ENCODE measurements around the gene SELENOM. TPM values are rescaled to one million over a fixed set of nuclear protein-coding genes. Genes with fewer than 3 reads are reported as not detected.

Gene SELENOM
- total and polyA plus RNA-seq, 2 donors (not counting 1 experiment from before 2014, with no cell fraction given): 130 to 132 TPM

- Histone ChIP-seq H3K9ac (ENCODE audit: insufficient read depth, low read length) (no peak overlapping the region), H3K27ac (ENCODE audit: insufficient read depth, low read length) (no peak overlapping the region), H3K4me2 (ENCODE audit: extremely low read depth, insufficient read depth, low read length) (no peak overlapping the region), H3K9me3 (ENCODE audit: control insufficient read depth, insufficient read depth, low read depth, low read length) (no peaks in the 10 kb centered on the region), H3K4me1 (ENCODE audit: control insufficient read depth, extremely low read depth, insufficient read depth, low read length) (no peaks in the 10 kb centered on the region), H2AFZ (ENCODE audit: low read length) (no peak overlapping the region), H4K20me1 (ENCODE audit: control insufficient read depth, extremely low read depth, insufficient read depth, low read length) (no peaks in the 10 kb centered on the region), H3K36me3 (ENCODE audit: control insufficient read depth, insufficient read depth, low read length) (no peaks in the 10 kb centered on the region), H3K4me3 (replicated peaks in 1 of 4; ENCODE audit: control extremely low read depth in 1 of 4, insufficient read depth in 1 of 4, low read depth in 3 of 4, low read length in 4 of 4) (no peak overlapping the region), H3K27me3 (ENCODE audit: control insufficient read depth, insufficient read depth, low read length) (peaks cover 9% of the 10 kb centered on the region), H3K79me2 (ENCODE audit: control insufficient read depth, insufficient read depth, low read length) (no peaks in the 10 kb centered on the region)
- no peak for TF ChIP-seq EZH2 (IDR thresholded peaks at IDR 0.05; ENCODE audit: low read length, missing control alignments)
- TF ChIP-seq, protein P1, sequence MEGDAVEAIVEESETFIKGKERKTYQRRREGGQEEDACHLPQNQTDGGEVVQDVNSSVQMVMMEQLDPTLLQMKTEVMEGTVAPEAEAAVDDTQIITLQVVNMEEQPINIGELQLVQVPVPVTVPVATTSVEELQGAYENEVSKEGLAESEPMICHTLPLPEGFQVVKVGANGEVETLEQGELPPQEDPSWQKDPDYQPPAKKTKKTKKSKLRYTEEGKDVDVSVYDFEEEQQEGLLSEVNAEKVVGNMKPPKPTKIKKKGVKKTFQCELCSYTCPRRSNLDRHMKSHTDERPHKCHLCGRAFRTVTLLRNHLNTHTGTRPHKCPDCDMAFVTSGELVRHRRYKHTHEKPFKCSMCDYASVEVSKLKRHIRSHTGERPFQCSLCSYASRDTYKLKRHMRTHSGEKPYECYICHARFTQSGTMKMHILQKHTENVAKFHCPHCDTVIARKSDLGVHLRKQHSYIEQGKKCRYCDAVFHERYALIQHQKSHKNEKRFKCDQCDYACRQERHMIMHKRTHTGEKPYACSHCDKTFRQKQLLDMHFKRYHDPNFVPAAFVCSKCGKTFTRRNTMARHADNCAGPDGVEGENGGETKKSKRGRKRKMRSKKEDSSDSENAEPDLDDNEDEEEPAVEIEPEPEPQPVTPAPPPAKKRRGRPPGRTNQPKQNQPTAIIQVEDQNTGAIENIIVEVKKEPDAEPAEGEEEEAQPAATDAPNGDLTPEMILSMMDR (conservative IDR thresholded peaks at IDR 0.05 in 1 of 2, IDR thresholded peaks at IDR 0.05 in 1 of 2; ENCODE audit: low read depth in 1 of 2, low read length in 2 of 2): no peak
- no peak for DNase-seq (ENCODE audit: low read depth in 2 of 2)
Measured at GRCh38 chr22:31135706-31136105, 28.3 kb upstream of the SELENOM start.

GRCh38 chr22:31134688-31135087 lies 27.3 kb upstream of the SELENOM start:
- TF ChIP-seq EZH2 (IDR thresholded peaks at IDR 0.05; ENCODE audit: low read length, missing control alignments): no peak
- TF ChIP-seq, protein P1 (conservative IDR thresholded peaks at IDR 0.05 in 1 of 2, IDR thresholded peaks at IDR 0.05 in 1 of 2; ENCODE audit: low read depth in 1 of 2, low read length in 2 of 2): no peak

GRCh38 chr22:31133911-31134310 lies 26.5 kb upstream of the SELENOM start:
- TF ChIP-seq, protein P1 (conservative IDR thresholded peaks at IDR 0.05 in 1 of 2, IDR thresholded peaks at IDR 0.05 in 1 of 2; ENCODE audit: low read depth in 1 of 2, low read length in 2 of 2): no peak
- no peak for TF ChIP-seq EZH2 (IDR thresholded peaks at IDR 0.05; ENCODE audit: low read length, missing control alignments)
- H3K4me3 ChIP-seq (replicated peaks in 1 of 4; ENCODE audit: control extremely low read depth in 1 of 4, insufficient read depth in 1 of 4, low read depth in 3 of 4, low read length in 4 of 4): no peak overlapping the region

More at GRCh38 chr22:31134688-31135087, 27.3 kb upstream of the SELENOM start:
- peaks cover 3% of the 10 kb centered on the region for H3K27me3 ChIP-seq (ENCODE audit: control insufficient read depth, insufficient read depth, low read length)
- H3K9me3 ChIP-seq (ENCODE audit: control insufficient read depth, insufficient read depth, low read depth, low read length): no peaks in the 10 kb centered on the region
- no peak overlapping the region for H3K9ac ChIP-seq (ENCODE audit: insufficient read depth, low read length)
- H3K4me3 ChIP-seq (replicated peaks in 1 of 4; ENCODE audit: control extremely low read depth in 1 of 4, insufficient read depth in 1 of 4, low read depth in 3 of 4, low read length in 4 of 4): no peak overlapping the region
- H3K4me2 ChIP-seq (ENCODE audit: extremely low read depth, insufficient read depth, low read length): no peak overlapping the region
- no peaks in the 10 kb centered on the region for H3K36me3 ChIP-seq (ENCODE audit: control insufficient read depth, insufficient read depth, low read length)
- no peaks in the 10 kb centered on the region for H4K20me1 ChIP-seq (ENCODE audit: control insufficient read depth, extremely low read depth, insufficient read depth, low read length)
- H2AFZ ChIP-seq (ENCODE audit: low read length): no peak overlapping the region
- DNase-seq (ENCODE audit: low read depth in 2 of 2): no peak
- H3K79me2 ChIP-seq (ENCODE audit: control insufficient read depth, insufficient read depth, low read length): no peaks in the 10 kb centered on the region
- no peak overlapping the region for H3K27ac ChIP-seq (ENCODE audit: insufficient read depth, low read length)
- no peaks in the 10 kb centered on the region for H3K4me1 ChIP-seq (ENCODE audit: control insufficient read depth, extremely low read depth, insufficient read depth, low read length)

More at GRCh38 chr22:31133911-31134310, 26.5 kb upstream of the SELENOM start:
- DNase-seq (ENCODE audit: low read depth in 2 of 2): no peak
- Histone ChIP-seq H3K9me3 (ENCODE audit: control insufficient read depth, insufficient read depth, low read depth, low read length) (no peaks in the 10 kb centered on the region), H3K4me2 (ENCODE audit: extremely low read depth, insufficient read depth, low read length) (no peak overlapping the region), H3K27me3 (ENCODE audit: control insufficient read depth, insufficient read depth, low read length) (no peaks in the 10 kb centered on the region), H3K79me2 (ENCODE audit: control insufficient read depth, insufficient read depth, low read length) (no peaks in the 10 kb centered on the region), H3K4me1 (ENCODE audit: control insufficient read depth, extremely low read depth, insufficient read depth, low read length) (no peaks in the 10 kb centered on the region), H3K9ac (ENCODE audit: insufficient read depth, low read length) (no peak overlapping the region), H3K27ac (ENCODE audit: insufficient read depth, low read length) (no peak overlapping the region), H3K36me3 (ENCODE audit: control insufficient read depth, insufficient read depth, low read length) (no peaks in the 10 kb centered on the region), H2AFZ (ENCODE audit: low read length) (no peak overlapping the region), H4K20me1 (ENCODE audit: control insufficient read depth, extremely low read depth, insufficient read depth, low read length) (no peaks in the 10 kb centered on the region)
